COLO829 (cell line): Measurements from ENCODE around the gene TENM4.

Experiments used
- DNase-seq: peaks from one replicate; pipeline ENCODE4 v3.0.0; 2012; ENCODE audit warnings: low spot score

The TENM4 gene

DNA sequence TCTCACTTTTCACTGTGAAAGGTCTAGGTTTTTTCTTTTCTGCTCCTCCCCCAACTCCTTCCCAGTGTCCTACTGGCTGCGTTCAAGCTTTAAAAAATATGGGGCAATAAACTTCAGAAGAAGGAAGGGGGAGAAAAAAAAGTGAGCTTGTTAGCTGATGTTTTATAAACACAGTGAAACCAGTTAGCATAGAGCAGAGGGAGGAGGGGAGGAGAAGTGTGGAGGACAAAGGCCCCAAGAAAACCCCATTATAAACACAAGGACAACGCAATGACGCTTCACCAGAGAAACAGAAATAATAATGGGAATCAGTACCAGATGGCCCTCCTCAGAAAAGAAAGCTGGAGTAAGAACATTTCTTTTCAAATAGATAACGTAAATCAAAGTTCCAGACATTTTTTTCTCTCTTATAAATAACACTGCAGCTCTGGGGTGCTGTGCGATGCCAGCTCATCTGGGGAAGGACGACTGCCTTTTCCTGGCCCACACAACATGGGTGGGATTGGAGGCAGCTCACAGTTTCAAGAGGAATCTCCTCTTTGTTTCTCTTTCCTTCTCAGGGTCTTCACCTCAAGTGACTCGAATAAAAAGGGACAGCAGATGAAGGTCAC, 630.8 kb downstream of the TENM4 start:
- no peak for DNase-seq

GRCh38 chr11:78808923-78809322, 631.9 kb downstream of the TENM4 start:
- no peak for DNase-seq

DNA sequence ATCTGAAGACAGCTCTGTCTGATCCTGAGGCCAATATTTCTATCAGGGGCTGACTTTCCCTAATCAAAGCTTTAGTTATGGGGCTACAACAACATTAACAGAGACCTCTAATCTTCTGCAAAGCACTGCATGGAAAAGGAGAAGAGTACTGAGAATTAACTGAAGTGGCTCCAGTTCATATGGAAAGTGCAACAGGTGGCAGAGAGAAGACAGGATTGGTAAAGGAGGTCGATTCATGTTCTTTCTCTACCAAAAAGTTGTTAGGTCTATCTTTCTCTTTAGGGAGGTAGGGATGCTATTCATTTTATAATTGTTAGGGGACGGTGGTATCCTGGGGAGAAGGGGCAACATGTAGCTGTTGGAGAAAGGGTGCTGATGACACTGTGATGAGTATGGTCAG, 633.5 kb downstream of the TENM4 start:
- no peak for DNase-seq

DNA sequence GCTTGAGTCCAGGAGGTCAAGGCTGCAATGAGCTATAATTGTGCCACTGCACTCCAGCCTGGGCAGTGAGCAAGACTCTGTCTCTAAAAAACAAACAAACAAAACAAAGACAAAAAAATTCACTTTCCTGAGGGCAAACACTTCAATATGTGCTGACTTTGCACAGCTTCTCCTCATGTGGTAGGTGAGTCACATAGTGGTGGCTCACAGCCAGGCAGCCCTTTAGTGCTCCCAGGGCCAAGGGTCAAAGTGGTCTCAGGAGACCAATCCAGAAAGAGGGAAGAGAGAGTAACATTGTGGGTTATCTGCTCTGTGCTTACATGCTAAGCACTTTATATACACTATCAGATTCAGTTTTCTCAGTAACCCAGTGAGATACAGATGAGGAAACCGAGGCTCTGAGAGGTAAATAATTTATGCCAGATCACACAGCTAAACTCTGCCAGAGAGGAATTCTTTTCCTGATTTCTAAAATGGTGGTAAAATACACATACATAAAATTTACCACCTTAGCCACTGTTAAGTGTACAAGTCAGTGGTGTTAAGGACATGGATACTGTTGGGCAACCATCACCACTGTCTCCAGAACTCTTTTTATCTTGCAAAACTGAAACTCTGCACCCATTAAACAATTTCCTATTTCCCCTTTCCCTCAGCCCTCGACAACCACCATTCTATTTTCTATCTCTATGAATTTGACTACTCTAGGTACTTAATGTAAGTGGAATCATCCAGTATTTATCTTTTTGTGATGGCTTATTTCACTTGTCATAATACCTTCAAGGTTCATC, 634.4 kb downstream of the TENM4 start:
- no peak for DNase-seq

GRCh38 chr11:78804991-78805390, 635.8 kb downstream of the TENM4 start:
- DNase-seq = no peak

- no peak for DNase-seq
Observed at GRCh38 chr11:78803995-78804394, 636.8 kb downstream of the TENM4 start.

GRCh38 chr11:78802058-78802761, 638.6 kb downstream of the TENM4 start:
- DNase-seq = no peak

GRCh38 chr11:78801161-78801884, 639.5 kb downstream of the TENM4 start:
- DNase-seq = no peak

GRCh38 chr11:78800756-78801155, 640.1 kb downstream of the TENM4 start:
- DNase-seq = no peak

GRCh38 chr11:78800096-78800690, 640.6 kb downstream of the TENM4 start:
- DNase-seq = no peak

DNA sequence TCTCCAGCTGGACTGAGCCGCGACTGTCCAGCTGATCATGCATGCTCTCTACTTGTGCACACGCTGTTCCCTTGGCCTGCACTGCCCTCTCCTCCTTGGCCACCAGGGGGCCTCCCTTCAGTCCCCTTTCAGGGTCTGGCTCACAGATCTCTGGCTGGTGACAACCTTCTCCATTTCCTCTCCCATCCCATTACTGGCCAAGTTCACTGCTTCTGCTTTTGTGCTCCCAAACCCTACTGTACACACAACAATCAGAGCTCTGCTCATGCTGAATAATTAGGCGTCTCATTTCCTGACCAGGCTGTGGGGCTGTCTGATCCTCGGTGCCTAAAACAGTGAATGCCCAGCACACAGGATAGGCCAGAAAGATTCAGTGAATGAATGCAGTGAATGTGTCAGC, 642.2 kb downstream of the TENM4 start:
- peak; percentile 42 for DNase-seq

DNA sequence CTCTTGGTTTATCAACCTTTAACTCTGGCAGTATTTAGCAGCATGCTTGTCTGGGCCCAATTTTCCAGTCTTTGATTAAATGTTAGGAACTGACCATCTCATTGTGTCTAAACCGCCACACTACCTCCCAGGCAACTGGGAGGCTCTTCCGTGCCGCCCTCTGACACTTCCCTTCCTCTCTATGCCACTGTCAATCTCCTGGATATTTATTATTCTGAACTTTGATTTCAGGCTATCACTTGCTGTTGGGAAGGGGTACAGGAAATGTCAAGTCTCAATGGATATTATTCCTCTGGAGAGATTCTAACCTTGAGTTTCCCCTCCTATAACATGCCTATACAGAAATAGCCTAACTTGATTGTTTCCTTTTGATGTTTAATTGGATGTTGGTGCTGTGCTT, 643.3 kb downstream of the TENM4 start:
- no peak for DNase-seq

- DNase-seq = no peak
Observed at GRCh38 chr11:78796956-78797355, 643.9 kb downstream of the TENM4 start.

GRCh38 chr11:78795621-78796261, 645.1 kb downstream of the TENM4 start:
- no peak for DNase-seq

DNA sequence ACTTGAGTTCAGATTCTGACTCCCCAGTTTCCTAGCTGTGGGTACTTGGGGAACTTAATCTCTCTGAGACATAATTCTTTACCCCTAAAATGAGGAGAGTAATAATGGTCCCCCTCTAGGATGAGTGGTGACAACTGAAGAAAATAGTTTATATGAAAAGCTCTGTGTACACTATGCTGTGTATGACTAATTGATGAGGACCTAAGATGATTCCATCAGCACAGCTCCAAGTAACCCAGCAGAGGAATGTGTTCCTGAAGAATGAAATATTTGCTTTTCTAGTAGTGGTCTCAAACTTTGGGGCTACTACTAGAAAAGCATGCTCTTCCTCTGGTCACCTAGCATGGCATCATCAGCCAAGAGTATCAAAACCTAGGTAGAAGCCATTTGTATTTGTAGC, 648.9 kb downstream of the TENM4 start:
- DNase-seq = no peak

DNA sequence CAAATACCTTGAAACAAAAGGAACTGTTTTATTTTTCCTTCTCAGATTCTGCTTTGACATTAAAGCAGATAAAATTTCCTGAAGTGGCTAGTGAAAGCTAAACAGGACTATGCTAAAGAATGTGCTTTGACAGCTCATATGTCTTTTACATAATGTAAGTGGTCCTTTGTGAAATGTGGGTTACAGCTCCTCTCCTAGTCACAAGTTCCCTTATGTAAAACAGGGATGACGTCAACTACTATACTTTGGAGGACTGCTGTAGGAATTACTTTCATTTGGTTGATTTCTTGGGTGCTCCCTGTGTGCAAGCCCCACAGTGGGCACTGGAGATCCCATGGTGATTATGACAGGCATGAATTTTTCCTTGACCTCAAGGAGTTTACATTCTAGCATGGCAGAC, 649.6 kb downstream of the TENM4 start:
- DNase-seq = no peak

GRCh38 chr11:78790784-78791183, 650.0 kb downstream of the TENM4 start:
- no peak for DNase-seq

DNA sequence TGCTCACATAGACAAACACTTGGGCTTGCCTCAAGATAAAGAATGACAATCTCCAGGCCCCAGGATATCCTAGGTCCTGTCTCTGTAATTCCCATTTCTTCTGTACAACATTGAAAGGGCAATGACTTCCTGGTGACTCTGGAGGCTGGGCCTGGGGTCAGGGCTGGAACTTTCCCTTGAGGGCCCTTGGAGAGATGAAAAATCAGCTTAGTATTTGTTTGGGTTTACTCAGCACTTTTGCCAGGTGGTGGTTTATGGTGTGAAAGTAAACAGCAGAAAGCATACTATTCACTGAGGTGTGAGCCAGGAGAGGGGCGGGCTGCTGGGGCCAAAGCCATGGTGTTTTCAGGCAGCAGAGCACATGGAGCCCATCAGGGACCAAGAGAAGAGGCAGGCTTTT, 651.5 kb downstream of the TENM4 start:
- no peak for DNase-seq

DNA sequence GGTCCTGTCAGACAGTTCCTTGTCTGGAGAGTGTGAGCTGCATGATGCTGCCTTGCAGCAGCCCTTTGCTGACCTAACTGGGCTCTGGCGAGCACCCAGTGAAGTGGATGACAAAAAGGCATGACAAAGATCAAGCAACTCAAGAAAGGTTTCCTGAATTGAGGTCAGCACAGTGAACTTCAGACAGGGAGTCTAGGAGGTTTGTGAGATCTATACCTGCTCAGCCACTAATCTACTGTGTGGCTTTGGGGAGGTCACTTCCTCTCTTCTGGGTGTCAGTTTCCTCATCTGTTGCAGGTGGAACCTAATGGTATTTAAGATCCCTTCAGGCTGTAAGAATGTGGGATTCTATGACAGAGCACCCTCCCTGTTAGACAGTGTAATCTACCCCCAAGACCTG, 652.3 kb downstream of the TENM4 start:
- no peak for DNase-seq

DNA sequence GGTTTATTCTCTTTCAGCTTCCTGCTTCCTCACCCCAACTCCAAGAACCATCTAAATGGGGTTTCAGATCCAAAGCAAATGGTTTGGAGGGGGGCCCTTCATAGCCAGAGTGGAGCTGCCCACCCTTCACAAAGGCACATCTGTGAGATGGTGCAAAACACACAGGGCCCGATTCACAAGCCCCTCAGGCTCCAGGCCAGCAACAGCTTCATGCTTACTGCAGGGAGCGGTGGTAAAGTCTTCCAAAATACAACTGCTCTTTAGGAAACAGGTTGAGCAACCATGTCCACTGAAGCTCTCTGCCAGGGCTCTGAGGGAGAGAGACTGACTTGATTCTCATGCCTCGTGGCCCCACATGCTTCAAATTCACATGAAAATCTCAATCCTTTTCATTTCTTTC, 653.1 kb downstream of the TENM4 start:
- no peak for DNase-seq

DNA sequence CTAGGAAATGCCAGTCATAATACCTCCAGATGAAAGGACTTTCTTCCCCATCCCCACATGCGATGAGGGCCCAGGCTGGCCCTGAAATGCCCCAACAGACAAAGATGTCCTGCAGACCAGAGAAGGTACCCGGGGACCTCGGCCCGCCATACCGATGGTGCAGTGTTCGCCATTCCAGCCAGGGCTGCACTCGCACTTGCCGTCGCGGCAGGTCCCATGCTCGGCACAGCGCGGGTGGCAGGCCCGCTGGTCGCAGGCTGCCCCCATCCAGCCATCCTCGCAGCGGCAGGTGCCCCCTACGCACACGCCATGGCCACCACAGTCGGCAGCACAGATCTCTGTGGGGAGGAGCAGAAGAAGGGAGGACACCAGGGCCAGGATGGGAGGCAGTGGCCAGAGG, 654.1 kb downstream of the TENM4 start:
- DNase-seq = no peak

- no peak for DNase-seq
Observed at GRCh38 chr11:78786086-78786485, 654.7 kb downstream of the TENM4 start.
